GM21737 (cell line): ENCODE measurements around the gene AGBL4.
A peak's percentile ranks its signal among the peaks of the same experiment; 100 is the strongest.

Experiments
- ATAC-seq: cut with Tn5 transposase; IDR thresholded peaks from one replicate; pipeline ENCODE4 v1.9.1; 2021; ENCODE audit warnings: mild to moderate bottlenecking, moderate library complexity; ENCODE audit not compliant: unreplicated experiment

The AGBL4 gene

GRCh38 chr1:48619539-48619938 lies 1404.2 kb downstream of the AGBL4 start:
- ATAC-seq = no peak

- ATAC-seq = no peak
Observed at GRCh38 chr1:48617252-48617651, 1406.5 kb downstream of the AGBL4 start.

GRCh38 chr1:48616710-48617109 lies 1407.0 kb downstream of the AGBL4 start:
- no peak for ATAC-seq

GRCh38 chr1:48611841-48612240 lies 1411.9 kb downstream of the AGBL4 start:
- ATAC-seq = no peak

GRCh38 chr1:48610628-48611542 lies 1412.9 kb downstream of the AGBL4 start:
- ATAC-seq = no peak

GRCh38 chr1:48608882-48609281 lies 1414.9 kb downstream of the AGBL4 start:
- no peak for ATAC-seq

GRCh38 chr1:48603222-48603621 lies 1420.5 kb downstream of the AGBL4 start:
- no peak for ATAC-seq

- no peak for ATAC-seq
Observed at GRCh38 chr1:48602349-48602748, 1421.4 kb downstream of the AGBL4 start.

- ATAC-seq = no peak
Observed at GRCh38 chr1:48600182-48600581, 1423.6 kb downstream of the AGBL4 start.

- ATAC-seq = no peak
Observed at GRCh38 chr1:48597663-48598062, 1426.1 kb downstream of the AGBL4 start.

GRCh38 chr1:48596046-48596445 lies 1427.7 kb downstream of the AGBL4 start:
- no peak for ATAC-seq

- ATAC-seq = no peak
Observed at GRCh38 chr1:48595613-48596012, 1428.1 kb downstream of the AGBL4 start.

GRCh38 chr1:48592330-48592729 lies 1431.4 kb downstream of the AGBL4 start:
- no peak for ATAC-seq

- ATAC-seq = no peak
Observed at GRCh38 chr1:48591181-48591580, 1432.6 kb downstream of the AGBL4 start.

GRCh38 chr1:48588061-48588460 lies 1435.7 kb downstream of the AGBL4 start:
- no peak for ATAC-seq

- no peak for ATAC-seq
Observed at GRCh38 chr1:48582408-48582807, 1441.3 kb downstream of the AGBL4 start.

GRCh38 chr1:48581270-48581669 lies 1442.5 kb downstream of the AGBL4 start:
- ATAC-seq = no peak

- ATAC-seq = no peak
Observed at GRCh38 chr1:48576565-48576964, 1447.2 kb downstream of the AGBL4 start.

- peak; percentile 65 for ATAC-seq
Observed at GRCh38 chr1:48572646-48573258, 1451.0 kb downstream of the AGBL4 start.

GRCh38 chr1:48572134-48572533 lies 1451.6 kb downstream of the AGBL4 start:
- no peak for ATAC-seq

GRCh38 chr1:48571303-48571987 lies 1452.3 kb downstream of the AGBL4 start:
- ATAC-seq = no peak

- no peak for ATAC-seq
Observed at GRCh38 chr1:48570568-48570967, 1453.2 kb downstream of the AGBL4 start.
